ENCODE results near the gene PI4KA.

Gene PI4KA

DNA sequence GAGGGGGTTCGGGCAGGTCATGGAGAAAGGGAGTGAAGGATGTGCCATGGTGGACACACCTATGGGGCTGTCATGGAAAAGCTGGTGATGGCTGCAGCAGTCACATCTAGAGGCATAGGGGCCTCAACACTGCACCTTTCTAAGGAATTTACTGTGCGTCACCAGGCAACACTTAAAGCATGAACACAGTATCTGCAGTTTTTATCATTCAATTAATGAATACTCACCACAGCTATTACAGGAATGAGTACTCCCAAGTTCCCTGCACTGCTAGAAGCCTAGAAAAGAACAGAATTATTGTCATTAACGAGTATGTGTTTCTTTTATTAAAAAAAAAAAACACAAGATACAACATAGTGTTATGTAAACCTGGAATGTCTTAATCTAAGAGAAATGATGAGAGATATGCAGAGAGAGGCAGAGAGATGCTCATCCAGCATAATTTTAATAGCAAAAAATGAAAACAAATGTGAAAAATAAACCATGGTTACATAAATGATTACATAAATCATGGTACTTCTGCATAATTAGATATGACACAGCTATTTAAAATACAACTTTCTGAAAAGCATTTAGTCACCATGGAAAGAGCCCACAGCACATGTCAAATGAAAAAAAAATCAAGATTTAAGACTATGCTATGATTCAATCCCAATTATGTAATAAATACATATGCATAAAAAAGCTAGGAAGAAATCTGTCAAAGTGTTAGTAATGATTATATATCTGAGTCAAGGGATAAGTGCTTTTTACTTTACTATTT lies 65.5 kb downstream of the PI4KA start:
- no peak for DNase-seq

DNA sequence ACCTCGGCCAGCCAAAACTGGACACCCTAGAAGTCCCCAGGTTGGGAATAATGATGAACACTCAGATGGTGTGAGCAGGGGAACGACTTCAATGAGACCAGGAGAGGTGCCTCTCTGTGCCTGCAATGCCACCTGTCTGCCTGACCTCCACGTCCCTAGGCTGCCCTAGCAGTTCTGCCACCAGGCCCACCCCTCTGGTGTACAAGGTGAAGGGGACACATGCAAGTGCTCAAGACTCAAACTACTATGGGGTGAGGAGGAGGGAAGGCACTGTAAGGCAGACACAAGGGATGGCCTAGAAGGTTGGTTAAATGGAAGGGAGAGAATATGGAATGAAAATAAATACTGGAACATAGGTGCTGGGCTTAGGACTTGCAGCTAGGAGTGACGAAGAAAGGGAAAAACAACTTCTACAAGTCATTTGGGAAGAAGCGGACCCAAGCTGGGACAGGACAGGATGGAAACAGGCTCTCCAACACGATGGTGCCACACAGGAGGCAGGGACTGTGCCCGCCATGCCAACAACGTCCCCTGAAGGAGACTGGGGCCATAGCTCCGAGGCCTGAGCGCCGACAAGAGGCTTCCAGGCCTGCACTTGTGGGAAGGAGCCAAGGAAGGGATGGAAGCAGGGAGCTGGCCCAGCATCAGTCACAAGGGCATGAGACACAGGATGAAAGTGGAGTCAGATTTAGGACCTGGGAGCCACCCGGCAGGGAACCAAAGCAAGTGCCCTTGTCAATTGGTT lies 66.2 kb downstream of the PI4KA start:
- no peak for DNase-seq

DNA sequence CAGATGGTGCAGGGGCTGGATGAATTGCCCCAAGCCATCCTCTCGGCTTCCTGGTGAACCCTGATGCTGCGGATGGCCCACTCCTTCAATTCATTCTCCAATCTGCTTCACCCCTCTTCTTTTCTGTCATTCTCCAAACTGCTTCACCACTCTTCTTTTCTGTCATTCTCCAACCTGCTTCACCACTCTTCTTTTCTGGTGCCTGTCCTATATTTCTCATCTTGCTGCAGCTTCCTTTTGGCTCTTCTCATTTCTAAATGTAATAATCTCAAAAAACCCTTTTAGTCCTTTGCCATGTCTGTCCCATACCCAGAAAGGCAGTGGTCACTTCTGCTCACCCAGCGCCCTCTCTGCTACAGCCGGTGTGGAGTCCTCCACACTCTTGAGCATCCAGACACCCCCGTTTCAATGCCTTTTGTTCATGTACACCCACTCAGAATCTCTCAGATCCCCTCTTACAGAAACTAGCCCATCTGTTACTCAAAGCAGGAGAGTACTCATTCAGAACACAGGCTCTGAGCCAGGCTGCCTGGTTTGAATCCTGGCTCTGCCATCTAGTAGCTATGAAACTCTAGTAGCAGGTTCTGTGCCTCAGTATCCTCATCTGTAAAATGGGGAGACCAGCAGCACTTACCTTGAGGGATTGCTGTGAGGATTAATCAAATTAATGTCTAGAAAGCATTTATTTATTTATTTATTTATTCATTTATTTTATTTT lies 69.8 kb downstream of the PI4KA start:
- DNase-seq: no peak

DNA sequence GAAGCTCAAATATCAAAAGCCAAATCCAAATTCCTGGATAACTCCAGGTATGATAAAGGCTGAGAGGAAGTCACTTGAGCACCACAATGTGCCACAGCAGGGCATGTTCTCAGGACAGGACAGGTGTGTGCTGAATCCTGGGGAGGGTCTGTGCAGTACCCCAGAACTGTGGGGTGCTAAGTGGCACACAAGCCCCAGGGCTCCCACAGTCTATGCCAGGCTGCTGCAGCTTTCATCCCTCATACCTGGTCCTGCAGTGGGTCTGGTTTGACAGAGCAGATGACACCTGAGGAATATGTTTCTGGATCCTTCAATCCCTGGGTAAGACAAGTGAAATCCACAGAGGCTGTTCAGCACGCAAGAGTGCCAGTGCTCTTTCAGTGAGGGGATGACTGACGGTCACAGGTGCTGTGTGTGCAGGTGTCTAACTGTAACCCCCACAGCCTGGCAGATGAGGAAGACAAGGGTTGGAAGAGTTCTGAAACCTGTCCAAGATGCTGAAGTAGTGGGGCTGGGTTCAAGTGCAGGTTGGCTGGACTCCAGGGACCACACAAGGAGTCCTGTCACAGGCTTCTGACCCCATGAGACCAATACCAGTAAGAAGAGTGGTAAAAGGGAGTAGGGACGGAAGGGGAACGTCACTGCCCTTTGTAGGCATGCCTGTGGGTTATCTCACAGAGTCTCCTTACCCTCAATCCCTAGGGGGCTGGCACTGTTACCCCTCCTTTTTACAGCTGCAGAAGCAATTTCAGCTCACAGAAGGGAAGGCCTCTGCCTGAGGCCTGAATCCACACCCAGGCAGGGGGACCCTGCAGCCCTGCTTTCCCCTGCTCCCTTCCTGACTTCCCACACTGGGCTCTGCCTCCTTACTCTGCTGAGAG lies 70.6 kb downstream of the PI4KA start:
- no peak for DNase-seq

DNA sequence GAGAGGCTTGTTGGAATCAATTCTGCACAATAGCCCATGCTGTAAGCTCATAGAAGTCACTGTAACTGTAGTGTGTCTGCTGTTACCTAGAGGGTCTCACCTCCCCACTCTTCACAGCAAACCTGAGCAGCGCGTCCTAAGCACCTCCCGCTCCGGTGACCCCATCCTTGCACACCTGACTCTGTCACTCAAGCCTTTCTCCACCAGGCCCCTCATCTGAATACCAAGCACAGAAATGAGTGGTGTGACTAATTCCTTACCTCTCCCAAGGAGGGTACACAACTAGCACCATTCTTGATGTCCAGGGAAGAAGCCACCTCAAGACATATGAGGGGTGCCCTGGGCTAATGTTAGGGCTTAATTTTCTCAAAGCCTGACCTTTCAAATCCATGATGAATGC lies 71.4 kb downstream of the PI4KA start:
- DNase-seq: no peak

DNA sequence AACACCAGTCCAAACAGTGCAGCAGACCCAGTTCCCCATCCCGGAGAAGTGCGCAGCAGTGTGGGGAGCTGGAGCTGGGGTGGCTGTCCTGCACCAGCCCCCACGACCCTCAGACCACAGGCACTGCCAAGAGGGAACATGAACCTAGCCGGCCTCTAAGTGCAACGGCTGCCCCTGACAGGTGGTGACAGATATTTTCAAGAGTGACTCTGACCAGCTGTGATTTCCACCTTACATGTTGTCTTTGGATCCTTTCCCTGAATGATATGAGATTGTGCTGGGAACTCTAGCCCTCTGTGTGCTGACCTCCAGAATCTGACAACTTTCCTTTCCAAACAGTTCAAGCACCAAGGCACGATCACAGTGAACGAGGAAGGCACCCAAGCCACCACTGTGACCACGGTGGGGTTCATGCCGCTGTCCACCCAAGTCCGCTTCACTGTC lies 72.1 kb downstream of the PI4KA start:
- no peak for DNase-seq

DNA sequence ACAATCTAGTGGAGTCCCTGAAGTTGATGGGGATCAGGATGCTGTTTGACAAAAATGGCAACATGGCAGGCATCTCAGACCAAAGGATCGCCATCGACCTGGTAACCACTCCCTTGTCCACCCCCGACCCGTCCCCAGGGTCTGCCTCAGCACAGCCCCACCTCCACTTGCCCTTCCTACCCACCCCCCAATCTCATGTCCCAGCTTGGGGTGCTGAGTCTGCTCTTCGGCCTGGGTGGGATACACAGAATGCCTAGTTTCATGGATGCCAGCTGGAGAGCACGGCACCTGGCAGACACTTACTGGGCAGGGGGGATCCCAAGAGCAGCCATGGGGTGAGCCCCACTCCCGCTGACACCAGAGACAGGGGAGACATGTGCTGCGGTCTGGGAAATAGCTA lies 72.6 kb downstream of the PI4KA start:
- DNase-seq: no peak

DNA sequence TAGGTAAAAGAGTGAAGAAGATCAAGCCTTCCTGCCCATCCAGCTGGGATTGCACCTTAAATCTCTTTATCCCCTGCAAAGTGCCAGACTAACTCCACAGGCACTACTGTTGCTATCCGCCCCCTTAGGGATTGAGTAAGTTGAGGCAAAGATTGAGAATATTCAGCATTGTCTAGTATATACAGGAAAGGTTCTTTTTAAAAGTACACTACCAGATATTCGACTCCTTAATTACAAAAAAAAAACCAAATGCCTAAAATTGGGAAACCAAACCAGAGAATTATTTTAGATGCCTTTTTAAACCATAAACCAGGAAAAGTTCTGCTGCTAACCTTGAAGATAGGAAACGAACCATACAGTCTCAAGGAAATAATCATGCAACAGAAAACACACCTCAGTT lies 73.2 kb downstream of the PI4KA start:
- DNase-seq: no peak

DNA sequence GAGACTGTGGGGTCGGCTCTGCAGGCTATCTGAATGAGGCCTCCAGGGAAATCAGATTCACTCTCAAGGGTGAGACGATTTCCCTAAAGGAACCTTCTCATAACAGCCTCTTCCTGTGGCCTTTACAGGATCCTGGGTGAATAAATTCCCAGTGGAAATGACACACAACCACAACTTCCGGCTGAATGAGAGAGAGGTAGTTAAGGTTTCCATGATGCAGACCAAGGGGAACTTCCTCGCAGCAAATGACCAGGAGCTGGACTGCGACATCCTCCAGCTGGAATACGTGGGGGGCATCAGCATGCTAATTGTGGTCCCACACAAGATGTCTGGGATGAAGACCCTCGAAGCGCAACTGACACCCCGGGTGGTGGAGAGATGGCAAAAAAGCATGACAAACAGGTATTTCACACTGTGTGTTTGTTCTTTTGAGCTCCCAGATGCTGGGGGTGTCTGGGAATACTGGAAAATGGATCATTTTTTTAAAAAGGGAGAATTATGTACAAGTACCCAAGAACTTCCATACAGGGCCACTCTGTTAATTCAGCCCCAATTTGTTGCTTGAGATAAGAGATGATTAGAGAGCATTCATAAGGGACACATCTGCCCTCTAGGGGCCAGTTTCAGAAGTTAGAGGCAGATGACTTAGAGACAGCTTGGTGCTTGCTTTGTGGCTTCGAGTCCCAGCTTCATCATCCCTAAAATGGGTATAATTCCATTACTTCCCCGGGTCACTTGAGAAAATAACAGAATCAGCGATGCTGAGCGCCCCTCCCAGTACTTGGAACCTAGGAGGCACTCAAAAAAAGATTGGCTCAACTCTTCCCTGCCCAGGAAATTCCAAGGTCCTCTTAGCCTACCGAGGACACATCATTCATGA lies 74.5 kb downstream of the PI4KA start:
- peak in 2 of 14 donors; percentile 9 to 15 for DNase-seq

DNA sequence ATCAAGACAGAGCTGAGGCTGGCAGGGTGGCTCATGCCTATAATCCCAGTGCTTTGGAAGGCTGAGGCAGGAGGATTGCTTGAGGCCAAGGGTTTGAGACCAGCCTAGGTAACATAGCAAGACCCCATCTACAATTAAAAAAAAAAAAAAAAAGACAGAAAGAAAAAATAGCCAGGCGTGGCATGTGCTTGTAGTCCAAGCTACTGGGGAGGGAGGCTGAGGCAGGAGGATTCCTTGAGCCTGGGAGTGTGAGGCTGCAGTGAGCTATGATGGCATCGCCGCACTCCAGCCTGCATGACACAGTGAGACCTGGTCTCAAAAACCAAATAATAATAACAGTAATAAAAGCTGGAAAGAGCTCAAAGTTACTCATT lies 75.3 kb downstream of the PI4KA start:
- DNase-seq: no peak

DNA sequence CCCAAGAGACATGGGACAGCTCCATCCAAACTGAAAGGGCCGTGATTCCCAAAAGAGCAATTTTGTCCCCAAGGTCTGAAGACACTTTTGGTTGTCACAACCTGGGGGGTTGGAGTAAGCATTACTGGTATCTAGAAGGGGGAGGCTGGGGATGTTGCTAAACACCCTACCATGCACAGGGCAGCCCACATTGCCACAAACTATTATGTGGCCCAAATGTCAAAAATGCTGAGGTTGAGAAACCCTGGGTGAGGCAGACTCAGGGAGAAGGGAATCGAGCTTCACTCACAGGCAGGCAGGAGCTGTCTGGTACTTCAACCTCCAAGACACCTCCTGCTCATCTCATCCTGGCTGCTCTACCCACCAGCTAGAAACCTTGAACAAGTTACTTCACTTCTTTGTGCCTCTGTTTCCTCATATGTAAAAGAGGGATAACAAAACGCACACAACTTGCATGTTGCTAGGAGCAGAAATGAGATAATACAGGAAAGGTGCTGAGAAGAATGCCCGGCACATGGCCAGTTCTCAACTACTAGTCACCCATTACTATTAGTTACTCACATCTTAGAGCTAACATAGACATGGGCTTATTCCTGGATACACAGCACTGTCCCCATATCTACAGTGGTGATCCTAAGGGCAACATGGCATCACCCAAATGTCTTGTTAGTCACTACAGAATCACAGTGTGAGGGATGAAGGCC lies 75.9 kb downstream of the PI4KA start:
- no peak for DNase-seq

DNA sequence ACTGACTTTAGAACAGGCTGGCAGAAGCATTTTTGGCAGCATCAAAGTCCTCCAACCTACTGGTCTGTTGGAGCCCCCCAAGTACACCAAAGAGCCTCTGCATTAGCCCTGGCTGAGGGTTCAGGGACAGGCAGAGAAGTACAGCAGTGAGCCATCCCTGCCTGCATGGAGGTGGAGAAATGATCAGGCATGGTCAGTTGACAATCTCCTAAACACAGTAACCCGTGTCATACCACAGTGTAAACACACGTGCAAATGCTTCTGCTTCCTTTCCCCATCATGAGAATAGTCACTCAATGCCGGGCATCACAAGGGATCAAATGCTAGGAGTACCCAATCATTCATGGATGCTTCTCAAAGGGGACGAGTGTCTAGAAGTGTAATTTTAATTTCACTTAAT lies 76.5 kb downstream of the PI4KA start:
- DNase-seq: no peak

DNA sequence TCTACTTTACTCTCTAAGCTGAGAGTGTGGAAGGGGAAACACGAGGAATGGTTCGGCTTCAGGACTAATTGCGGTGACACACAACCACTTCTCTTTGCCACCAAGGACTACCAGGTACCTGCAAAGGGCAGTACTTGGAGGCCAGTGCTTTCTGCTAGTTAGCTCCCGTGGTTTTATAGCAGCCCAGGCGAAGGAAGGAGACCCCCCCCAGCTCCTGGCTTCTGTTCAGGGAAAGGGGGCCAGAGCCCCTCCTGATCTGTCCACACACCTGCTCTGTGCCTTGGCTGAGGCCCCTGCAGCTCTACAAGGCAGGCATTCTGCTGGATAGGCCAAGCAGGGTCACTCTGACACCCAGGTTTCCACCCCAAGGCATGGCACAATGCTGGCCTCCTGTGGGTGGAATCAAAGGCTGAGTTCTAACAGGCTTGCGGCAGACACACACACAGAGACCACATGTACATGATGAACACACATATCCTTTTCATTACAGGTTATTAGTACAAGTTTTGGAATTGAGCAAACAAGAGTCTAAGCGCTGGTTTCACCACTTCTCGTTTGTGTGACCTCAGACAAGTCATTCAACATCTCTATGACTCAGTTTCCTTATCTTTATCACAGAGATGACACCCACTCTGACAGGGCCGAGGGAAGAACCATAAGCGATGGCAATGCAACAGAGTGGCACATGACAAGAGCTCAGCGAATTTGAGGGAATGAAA lies 77.2 kb downstream of the PI4KA start:
- DNase-seq: no peak

DNA sequence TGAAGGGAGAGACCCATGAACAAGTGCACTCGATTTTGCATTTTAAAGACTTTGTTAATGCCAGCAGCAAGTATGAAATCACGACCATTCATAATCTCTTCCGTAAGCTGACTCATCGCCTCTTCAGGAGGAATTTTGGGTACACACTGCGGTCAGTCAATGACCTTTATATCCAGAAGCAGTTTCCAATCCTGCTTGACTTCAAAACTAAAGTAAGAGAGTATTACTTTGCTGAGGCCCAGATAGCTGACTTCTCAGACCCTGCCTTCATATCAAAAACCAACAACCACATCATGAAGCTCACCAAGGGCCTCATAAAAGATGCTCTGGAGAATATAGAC lies 78.8 kb downstream of the PI4KA start:
- DNase-seq: no peak

DNA sequence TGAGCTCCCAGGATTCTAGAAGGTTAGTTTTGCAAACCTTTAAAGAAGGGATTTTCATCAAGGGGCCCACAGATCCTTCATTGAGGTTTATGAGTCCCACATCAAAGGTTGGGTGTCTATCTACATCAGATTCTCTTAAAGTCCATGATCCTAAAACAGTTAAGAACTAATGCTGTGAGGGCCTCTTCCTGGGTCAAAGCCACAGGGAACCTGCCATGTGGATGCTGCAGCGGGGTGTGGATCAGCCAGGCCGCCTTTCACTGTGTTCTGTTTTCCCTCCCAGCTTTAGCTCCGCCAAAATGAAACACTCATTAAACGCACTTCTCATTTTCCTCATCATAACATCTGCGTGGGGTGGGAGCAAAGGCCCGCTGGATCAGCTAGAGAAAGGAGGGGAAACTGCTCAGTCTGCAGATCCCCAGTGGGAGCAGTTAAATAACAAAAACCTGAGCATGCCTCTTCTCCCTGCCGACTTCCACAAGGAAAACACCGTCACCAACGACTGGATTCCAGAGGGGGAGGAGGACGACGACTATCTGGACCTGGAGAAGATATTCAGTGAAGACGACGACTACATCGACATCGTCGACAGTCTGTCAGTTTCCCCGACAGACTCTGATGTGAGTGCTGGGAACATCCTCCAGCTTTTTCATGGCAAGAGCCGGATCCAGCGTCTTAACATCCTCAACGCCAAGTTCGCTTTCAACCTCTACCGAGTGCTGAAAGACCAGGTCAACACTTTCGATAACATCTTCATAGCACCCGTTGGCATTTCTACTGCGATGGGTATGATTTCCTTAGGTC lies 79.4 kb downstream of the PI4KA start:
- DNase-seq: no peak

DNA sequence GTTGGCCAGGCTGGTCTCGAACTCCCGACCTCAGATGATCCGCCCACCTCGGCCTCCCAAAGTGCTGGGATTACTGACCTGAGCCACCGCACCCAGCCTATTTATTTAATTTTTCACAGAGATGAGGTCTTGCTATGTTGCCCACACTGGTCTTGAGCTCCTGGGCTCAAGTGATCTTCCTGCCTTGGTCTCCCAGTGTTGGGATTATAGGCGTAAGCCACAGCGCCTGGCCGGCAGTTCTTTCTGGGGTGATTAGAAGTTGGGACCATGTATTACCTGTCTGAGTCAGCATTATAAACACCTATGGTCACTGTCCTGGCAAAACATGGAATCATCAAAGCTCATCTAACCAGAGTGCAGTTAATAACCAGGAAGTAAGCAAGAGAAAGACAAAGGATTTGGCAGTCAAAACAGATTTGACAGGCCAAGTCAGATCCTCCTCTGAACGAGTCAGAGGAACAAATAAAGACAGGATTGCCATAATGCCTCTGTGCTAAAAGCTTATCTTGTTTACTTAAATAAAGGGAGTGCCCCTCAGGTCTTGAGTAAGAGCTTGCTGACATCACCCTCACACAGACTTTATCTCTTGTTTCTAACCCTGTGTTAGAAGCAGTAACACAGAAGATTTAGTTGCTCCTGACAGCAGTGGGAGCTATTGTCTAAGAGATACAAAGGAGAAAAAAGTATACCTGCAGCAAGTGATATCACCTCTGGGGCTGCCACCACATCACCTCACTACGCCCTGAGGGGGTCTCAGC lies 81.0 kb downstream of the PI4KA start:
- DNase-seq: no peak

DNA sequence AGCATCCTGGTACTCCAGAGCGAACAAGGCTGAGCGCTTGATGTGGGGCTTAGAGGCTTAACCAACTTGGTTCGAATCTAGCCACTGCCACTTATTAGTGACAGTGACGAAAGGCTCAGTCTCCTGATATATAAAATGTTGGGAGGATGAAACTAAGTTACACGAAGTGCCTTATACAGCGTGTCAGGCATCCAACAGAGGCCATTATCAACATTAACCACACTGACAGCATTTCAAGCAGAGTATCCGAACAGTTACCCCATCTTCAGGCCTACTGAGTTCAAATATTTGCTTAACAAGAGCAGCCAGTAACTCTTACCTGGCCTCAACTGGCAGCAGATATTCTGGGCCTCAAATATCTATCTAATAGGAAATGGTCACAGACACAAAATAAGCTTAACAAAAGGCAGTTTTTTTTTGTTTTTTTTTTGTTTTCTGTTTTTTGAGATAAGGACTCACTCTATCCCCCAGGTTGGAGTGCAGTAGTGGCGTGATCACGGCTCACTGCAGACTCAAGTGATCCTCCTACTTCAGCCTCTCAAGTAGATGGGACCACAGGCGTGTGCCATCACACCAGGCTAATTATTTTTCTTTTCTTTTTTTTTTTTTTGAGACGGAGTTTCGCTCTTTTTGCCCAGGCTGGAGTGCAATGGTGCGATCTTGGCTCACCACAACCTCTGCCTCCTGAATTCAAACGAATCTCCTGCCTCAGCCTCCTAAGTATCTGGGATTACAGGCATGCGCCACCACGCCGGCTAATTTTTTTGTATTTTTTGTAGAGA lies 81.8 kb downstream of the PI4KA start:
- no peak for DNase-seq
